Anterior cingulate cortex (tissue), 58 donors: ENCODE measurements around the gene ATP5F1E.

Experiments
- DNase-seq, 58 donors: peaks; one replicate each; lab custom pipeline; 2025; lab: John Stamatoyannopoulos, UW

ATP5F1E gene

DNA sequence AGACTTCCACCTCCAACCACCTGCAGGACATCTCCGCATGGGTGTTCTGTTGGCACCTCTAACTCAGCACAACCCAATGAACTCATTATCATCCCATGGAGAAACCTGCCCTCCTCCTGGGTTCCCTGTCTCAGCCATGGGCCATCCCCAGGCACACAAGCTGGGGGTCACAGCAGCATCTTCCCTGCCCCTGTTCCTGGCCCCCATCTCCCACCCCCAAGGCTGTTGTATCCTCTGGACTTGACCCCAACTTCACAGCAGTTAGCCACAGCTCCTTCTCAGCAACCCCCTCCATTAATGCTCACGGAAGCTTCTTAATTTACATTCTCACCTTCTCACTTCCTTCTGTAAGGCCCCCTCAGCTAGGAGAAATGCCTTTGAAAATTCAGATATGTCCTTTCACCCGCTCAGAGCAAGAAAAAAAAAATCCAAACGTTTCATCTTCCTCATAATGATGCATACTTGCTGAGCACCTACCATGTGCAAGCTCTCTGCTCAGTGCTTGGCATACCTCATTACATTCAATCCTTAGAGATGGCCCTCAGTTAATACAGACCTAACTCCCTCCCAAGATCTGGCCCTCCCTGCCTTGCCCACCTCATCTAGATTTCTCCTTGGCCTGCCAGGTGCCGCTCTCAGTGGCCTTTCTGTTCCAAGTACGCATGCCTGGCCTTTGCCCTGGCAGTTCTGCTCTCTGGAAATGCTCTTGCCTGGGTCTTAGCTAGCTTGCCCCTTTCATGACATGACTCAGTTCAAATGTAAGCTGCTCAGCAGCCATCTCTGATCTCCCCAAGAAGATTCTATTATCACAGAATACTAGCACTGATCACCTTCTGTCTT lies 53.6 kb downstream of the ATP5F1E start:
- DNase-seq: no peak

- no peak for DNase-seq
Measured at GRCh38 chr20:58976061-58976730, 55.9 kb downstream of the ATP5F1E start.
